Measurements from ENCODE around the gene TRIM72.

DNA sequence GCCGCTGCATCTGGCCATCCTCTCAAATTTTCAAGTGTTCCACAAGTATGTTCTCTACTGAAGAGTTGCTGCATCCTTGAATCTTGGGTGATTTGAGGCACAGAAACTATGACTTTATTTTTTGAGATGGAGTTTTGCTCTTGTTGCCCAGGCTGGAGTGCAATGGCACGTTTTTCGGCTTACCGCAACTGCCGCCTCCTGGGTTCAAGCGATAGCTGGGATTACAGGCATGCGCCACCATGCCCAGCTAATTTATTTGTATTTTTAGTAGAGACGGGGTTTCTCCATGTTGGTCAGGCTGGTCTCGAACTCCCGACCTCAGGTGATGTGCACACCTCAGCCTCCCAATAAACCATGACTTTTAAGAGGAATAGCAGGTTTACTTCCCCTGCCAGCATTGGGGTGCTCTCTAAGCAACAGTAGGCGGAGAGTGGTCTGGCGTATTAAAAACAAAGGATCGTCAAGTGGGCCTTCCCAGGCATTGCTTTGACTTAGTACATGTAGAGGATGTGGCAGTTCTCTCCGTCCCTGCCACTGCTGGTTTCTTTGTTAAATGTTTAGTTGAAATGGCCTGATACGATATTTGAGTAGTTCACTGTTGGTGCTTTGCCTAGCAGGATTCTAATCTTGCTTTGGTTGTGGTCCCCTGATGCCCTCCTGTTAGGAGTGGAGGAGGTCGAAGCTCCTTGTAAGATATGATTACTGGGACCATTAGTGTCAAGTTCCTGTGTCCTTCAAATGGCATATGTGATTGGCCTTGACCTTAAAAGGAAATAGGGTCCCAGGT lies 20.9 kb upstream of the TRIM72 start:
- TF ChIP-seq, protein P1, sequence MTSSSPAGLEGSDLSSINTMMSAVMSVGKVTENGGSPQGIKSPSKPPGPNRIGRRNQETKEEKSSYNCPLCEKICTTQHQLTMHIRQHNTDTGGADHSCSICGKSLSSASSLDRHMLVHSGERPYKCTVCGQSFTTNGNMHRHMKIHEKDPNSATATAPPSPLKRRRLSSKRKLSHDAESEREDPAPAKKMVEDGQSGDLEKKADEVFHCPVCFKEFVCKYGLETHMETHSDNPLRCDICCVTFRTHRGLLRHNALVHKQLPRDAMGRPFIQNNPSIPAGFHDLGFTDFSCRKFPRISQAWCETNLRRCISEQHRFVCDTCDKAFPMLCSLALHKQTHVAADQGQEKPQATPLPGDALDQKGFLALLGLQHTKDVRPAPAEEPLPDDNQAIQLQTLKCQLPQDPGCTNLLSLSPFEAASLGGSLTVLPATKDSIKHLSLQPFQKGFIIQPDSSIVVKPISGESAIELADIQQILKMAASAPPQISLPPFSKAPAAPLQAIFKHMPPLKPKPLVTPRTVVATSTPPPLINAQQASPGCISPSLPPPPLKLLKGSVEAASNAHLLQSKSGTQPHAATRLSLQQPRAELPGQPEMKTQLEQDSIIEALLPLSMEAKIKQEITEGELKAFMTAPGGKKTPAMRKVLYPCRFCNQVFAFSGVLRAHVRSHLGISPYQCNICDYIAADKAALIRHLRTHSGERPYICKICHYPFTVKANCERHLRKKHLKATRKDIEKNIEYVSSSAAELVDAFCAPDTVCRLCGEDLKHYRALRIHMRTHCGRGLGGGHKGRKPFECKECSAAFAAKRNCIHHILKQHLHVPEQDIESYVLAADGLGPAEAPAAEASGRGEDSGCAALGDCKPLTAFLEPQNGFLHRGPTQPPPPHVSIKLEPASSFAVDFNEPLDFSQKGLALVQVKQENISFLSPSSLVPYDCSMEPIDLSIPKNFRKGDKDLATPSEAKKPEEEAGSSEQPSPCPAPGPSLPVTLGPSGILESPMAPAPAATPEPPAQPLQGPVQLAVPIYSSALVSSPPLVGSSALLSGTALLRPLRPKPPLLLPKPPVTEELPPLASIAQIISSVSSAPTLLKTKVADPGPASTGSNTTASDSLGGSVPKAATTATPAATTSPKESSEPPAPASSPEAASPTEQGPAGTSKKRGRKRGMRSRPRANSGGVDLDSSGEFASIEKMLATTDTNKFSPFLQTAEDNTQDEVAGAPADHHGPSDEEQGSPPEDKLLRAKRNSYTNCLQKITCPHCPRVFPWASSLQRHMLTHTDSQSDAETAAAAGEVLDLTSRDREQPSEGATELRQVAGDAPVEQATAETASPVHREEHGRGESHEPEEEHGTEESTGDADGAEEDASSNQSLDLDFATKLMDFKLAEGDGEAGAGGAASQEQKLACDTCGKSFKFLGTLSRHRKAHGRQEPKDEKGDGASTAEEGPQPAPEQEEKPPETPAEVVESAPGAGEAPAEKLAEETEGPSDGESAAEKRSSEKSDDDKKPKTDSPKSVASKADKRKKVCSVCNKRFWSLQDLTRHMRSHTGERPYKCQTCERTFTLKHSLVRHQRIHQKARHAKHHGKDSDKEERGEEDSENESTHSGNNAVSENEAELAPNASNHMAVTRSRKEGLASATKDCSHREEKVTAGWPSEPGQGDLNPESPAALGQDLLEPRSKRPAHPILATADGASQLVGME (CRISPR knock-in tag; IDR thresholded peaks at IDR 0.05): no peak
- no peak for TF ChIP-seq ZNF274 (IDR thresholded peaks at IDR 0.05; ENCODE audit: borderline replicate concordance, low read depth, low read length)
- TF ChIP-seq FOS (IDR thresholded peaks at IDR 0.05; ENCODE audit: extremely low read depth, insufficient read length): no peak
- no peak for TF ChIP-seq ZNF507 (tag; conservative IDR thresholded peaks at IDR 0.05)
- TF ChIP-seq NCOR1 (IDR thresholded peaks at IDR 0.05): no peak
- TF ChIP-seq, protein P2, sequence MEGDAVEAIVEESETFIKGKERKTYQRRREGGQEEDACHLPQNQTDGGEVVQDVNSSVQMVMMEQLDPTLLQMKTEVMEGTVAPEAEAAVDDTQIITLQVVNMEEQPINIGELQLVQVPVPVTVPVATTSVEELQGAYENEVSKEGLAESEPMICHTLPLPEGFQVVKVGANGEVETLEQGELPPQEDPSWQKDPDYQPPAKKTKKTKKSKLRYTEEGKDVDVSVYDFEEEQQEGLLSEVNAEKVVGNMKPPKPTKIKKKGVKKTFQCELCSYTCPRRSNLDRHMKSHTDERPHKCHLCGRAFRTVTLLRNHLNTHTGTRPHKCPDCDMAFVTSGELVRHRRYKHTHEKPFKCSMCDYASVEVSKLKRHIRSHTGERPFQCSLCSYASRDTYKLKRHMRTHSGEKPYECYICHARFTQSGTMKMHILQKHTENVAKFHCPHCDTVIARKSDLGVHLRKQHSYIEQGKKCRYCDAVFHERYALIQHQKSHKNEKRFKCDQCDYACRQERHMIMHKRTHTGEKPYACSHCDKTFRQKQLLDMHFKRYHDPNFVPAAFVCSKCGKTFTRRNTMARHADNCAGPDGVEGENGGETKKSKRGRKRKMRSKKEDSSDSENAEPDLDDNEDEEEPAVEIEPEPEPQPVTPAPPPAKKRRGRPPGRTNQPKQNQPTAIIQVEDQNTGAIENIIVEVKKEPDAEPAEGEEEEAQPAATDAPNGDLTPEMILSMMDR (IDR thresholded peaks at IDR 0.05 in 2 of 3, conservative IDR thresholded peaks at IDR 0.05 in 1 of 3; ENCODE audit: insufficient read depth in 2 of 3, low read depth in 1 of 3, low read length in 3 of 3): no peak
- TF ChIP-seq RAD21 (CRISPR knock-in tag; conservative IDR thresholded peaks at IDR 0.05 in 1 of 2, IDR thresholded peaks at IDR 0.05 in 1 of 2): no peak
- TF ChIP-seq MAZ (CRISPR knock-in tag; conservative IDR thresholded peaks at IDR 0.05 in 1 of 2, IDR thresholded peaks at IDR 0.05 in 1 of 2): no peak
- TF ChIP-seq, protein P3, sequence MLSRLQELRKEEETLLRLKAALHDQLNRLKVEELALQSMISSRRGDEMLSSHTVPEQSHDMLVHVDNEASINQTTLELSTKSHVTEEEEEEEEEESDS (CRISPR knock-in tag; IDR thresholded peaks at IDR 0.05): no peak

Data from K562 (cell line).